Measurements from ENCODE around the gene RHD.

GRCh38 chr1:25245809-25246599, 26.3 kb upstream of the RHD start:
- TF ChIP-seq ZBTB21 (CRISPR knock-in tag; IDR thresholded peaks at IDR 0.05; ENCODE audit: borderline replicate concordance) (no peak), PRRX2 (CRISPR knock-in tag; IDR thresholded peaks at IDR 0.05) (no peak), NR2C2 (CRISPR knock-in tag; IDR thresholded peaks at IDR 0.05) (no peak; the same call in 1 of the 2 replicates)

Data from WTC11 (cell line).